Measurements from ENCODE around the gene CDH23.

DNA sequence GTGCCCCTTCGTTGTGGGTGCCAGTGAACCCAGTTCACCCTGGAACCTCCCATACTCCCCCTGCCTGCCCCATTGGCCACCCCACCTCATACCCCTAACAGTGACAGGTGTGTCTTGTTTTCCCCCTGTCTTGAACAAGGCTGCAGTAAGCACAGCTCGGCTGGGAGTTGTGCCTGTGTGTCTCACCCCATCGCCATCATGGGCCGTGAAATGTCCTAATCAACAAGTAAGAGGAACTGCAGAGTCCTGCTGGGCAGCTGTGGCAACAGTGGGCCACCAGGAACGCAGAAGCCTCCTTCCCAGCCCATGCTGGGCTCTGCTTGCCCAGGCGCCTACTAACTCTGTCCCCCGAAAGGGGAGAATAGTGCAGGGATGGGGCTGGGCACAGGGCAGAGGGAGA, 231.2 kb downstream of the CDH23 start:
- TF ChIP-seq, protein P1, sequence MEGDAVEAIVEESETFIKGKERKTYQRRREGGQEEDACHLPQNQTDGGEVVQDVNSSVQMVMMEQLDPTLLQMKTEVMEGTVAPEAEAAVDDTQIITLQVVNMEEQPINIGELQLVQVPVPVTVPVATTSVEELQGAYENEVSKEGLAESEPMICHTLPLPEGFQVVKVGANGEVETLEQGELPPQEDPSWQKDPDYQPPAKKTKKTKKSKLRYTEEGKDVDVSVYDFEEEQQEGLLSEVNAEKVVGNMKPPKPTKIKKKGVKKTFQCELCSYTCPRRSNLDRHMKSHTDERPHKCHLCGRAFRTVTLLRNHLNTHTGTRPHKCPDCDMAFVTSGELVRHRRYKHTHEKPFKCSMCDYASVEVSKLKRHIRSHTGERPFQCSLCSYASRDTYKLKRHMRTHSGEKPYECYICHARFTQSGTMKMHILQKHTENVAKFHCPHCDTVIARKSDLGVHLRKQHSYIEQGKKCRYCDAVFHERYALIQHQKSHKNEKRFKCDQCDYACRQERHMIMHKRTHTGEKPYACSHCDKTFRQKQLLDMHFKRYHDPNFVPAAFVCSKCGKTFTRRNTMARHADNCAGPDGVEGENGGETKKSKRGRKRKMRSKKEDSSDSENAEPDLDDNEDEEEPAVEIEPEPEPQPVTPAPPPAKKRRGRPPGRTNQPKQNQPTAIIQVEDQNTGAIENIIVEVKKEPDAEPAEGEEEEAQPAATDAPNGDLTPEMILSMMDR (IDR thresholded peaks at IDR 0.05; ENCODE audit: low read length): no peak
- TF ChIP-seq EZH2 (optimal IDR thresholded peaks at IDR 0.05; ENCODE audit: low read depth, low read length) (no peak), EZH2phosphoT487 (IDR thresholded peaks at IDR 0.05; ENCODE audit: low read length) (no peak)

Data from MM.1S (cell line).